ENCODE data around the gene EYA4.

The EYA4 gene

GRCh38 chr6:133241086-133241900 is at the start of gene EYA4:
Gene EYA4, plus strand, starts transcription at chr6:133241357. Its CDS starts 33,424 bp downstream, at chr6:133274781.
- peak; percentile 79 for DNase-seq

GRCh38 chr6:133193396-133193795 is 47.8 kb upstream of the EYA4 start:
- no peak for DNase-seq

GRCh38 chr6:133198725-133199124 is 42.4 kb upstream of the EYA4 start:
- no peak for DNase-seq

- no peak for DNase-seq
These were observed 39.9 kb upstream of the EYA4 start for GRCh38 chr6:133201231-133201630.

- no peak for DNase-seq
These were observed 38.4 kb upstream of the EYA4 start for GRCh38 chr6:133202610-133203343.

- DNase-seq: no peak
These were observed 37.8 kb upstream of the EYA4 start for GRCh38 chr6:133203344-133203697.

GRCh38 chr6:133205304-133205703 is 35.9 kb upstream of the EYA4 start:
- DNase-seq: no peak

GRCh38 chr6:133206942-133207341 is 34.2 kb upstream of the EYA4 start:
- no peak for DNase-seq

GRCh38 chr6:133207754-133208153 is 33.4 kb upstream of the EYA4 start:
- DNase-seq: no peak

- DNase-seq: no peak
These were observed 32.9 kb upstream of the EYA4 start for GRCh38 chr6:133208183-133208755.

- DNase-seq: no peak
These were observed 26.9 kb upstream of the EYA4 start for GRCh38 chr6:133214267-133214666.

GRCh38 chr6:133218852-133219251 is 22.3 kb upstream of the EYA4 start:
- no peak for DNase-seq

- no peak for DNase-seq
These were observed 17.6 kb upstream of the EYA4 start for GRCh38 chr6:133223452-133224029.

- DNase-seq: no peak
These were observed 15.6 kb upstream of the EYA4 start for GRCh38 chr6:133225560-133225959.

GRCh38 chr6:133227344-133227743 is 13.8 kb upstream of the EYA4 start:
- no peak for DNase-seq

- no peak for DNase-seq
These were observed 11.1 kb upstream of the EYA4 start for GRCh38 chr6:133230052-133230451.

- DNase-seq: no peak
These were observed 5.9 kb upstream of the EYA4 start for GRCh38 chr6:133235221-133235620.

- DNase-seq: no peak
These were observed 4.2 kb upstream of the EYA4 start for GRCh38 chr6:133236932-133237331.

GRCh38 chr6:133240511-133241085 is 559 bp upstream of the EYA4 start:
- DNase-seq: peak; percentile 76

- DNase-seq: peak; percentile 75
These were observed 912 bp downstream of the EYA4 start for GRCh38 chr6:133241901-133242636.

GRCh38 chr6:133242637-133243585 is 1.8 kb downstream of the EYA4 start:
- peak; percentile 72 for DNase-seq
